AG08396 (cell line): ENCODE data around the gene NEK5.

ENCODE experiments used
- DNase-seq: peaks from one replicate; pipeline ENCODE4 v3.0.0; 2012; ENCODE audit warnings: low spot score, mixed read lengths

Gene NEK5

DNA sequence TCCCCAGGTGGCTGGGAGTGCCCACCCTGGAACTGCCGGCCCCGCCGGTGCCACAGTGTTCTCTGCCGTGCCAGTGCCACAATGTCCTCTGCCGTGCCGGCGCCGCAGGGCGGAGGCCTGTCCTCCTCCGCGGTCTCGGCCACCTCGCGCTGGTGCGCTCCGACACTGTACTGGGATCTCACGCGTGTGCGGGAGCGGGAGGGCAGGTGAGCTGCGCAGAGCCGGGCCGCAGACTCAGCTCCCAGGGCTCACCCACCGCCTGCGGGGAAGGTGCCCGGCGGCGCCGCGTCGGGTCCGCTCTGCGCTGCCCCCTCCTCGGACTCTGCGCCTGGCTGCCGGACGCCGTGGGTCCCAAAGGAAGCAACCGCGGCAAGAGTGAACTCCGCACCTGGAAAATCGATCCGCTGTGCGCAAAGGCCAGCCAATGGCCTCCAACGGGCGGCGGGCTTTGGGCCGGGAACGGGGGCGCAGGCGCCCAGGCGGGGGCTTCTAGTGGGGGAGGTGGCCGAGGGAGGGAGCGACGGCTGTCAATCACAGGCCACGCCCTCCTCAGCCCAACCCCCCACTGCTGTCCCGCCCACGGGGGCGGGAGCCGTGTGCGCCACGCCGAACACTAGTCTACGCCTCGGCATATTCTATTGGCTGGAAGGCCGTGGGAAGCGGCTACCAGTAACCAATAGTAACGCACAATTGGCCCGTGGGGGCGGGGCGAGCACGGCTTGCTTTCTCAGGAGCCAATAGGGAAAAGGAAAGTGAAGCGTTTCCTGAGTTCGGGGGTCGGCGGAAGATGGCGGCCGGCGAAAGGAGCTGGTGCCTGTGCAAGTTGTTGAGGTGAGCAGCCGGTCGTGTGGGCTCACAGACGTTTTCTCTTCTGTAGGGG lies 117.0 kb downstream of the NEK5 start, which contains the start of gene ALG11:
Gene ALG11 (plus strand): TSS at position 767 of the 880 bp plus-strand sequence. CDS start 21 bp downstream, at position 788.
- peak; percentile 98 for DNase-seq

DNA sequence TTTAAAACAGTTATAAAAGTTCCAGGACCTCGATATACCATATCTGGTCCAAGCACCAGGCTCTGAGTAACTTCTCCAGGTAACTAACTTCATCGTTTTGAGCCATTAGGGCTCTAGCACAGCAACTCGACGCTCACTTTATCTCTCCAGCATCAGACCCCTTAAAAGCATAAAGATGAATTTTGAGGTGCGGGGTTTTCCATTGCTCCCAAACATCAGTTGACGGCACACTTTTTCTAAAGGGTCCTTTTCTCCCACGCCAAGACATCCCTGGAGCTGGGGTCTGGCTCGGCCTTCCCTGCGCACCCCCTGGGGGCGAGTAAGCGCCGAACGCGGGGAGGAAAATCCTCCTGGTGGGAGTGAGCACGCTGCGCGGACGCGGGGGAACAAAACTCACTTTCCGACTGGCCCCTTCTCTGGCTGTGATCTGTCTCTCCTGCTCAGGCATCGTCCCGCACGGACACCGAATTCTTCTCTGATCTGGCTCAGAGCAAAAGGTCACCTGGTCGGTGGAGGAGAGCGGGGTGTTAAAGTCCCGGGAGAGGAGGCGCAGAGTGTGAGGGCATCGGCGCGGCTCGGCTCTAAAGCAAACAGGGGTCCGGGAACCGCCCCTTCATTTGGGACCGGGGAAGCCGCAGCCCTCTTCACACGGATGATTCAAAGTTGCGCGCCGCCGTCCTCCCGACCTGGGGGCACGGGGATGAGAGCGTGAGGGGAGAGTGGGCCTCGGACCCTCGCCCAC lies 117.8 kb downstream of the NEK5 start, which contains the start of gene ATP7B:
Gene ATP7B (minus strand): TSS at position 561 of the 742 bp plus-strand sequence. CDS start 113 bp downstream, at position 448.
- DNase-seq = peak; percentile 36

- no peak for DNase-seq
Measured at GRCh38 chr13:52009946-52010345, 118.9 kb downstream of the NEK5 start.

- no peak for DNase-seq
Measured at GRCh38 chr13:52006523-52007245, 122.2 kb downstream of the NEK5 start.

GRCh38 chr13:52005841-52006522 lies 122.9 kb downstream of the NEK5 start:
- no peak for DNase-seq

DNA sequence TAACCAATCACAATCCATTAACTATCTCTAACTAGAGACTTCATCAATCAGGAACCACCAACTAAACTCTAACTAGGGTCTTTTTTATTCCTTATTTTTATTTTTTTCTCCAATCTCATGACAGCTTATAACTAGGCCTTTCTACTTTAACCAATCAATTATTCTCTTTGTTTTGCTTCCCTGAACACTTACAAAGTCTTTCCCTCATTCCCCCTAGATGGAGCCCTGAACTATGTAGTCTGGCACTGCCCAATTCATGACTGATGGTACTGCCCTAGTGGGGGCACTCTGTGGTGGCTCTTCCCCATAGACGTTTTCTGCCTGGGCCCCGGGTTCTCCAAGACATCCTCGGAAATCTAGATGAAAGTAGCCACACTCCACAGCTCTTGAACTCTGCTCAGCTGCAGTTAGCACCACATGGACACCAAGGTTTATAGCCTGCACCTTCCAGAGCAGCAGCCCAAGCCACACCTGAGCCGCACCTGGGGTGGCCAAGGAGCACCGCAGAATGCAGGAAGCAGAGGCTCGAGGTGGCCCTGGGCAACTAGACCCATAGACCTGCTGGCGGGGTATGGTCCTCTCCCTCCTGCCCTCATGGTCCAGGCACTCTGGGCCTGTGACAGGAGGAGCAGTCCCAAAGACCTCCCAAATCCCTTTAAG lies 124.2 kb downstream of the NEK5 start:
- DNase-seq = no peak

GRCh38 chr13:52003541-52003940 lies 125.3 kb downstream of the NEK5 start:
- no peak for DNase-seq

DNA sequence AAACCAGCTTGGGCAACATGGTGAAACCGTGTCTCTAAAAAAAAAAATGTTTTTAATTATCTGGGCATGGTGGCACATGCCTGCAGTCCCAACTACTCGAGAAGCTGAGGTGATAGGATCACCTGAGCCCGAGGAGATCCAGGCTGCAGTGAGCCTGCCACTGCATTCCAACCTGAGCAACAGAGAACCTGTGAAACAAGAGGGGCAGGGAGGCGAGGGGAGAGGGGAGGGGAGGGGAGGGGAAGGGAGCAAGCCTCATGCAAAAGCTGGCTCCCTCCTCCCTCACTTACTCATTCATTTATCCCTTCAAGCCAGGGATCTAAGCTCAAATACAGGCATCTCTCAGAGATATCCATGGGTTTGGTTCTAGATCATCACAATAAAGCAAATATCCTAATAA lies 126.5 kb downstream of the NEK5 start:
- no peak for DNase-seq

DNA sequence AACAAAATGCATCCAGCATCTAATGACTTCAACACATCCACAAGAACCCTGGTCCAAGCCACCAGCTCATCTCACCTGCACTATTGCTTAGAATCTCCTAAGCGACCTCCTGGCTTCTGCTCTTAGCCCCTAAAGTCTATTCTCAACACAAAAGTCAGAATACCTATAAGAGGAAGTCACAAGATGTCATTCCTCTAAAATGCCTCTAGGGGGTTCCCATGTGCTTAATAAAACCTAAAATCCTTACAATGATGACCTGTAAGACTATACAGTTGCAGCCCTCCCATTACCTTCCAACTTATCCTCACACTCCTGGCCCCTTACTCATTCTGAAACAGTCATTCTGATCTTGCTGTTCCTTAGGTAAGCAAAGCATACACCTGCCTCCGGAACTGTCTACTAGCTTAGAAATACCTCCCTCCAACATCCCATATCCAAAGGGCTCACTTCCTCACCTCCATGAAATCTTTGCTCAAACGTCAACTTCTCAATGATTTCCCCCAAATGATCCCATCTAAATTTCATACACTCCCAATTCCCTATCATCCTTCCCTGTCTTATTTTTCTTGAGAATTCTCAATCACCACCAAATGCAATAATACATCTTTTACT lies 127.6 kb downstream of the NEK5 start:
- peak; percentile 45 for DNase-seq

DNA sequence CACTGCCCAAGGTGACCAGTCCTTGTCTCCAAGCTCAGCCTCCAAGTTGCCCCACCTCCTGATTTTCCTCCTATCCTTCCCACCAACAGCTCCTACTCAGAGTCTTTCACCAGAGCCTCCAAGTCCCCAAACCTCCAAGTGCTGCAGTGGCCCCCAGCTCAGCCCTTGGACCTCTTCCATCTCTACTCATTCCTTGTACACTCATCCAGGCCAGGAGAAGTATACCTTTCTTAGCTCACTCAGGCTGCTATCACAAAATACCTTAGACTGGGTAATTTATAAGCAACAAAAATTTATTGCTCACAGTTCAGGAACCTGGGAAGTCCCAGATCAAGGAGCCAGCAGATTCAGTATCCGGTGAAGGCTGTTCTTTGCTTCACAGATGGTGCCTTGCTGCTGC lies 129.0 kb downstream of the NEK5 start:
- no peak for DNase-seq

- DNase-seq = peak; percentile 25
Measured at GRCh38 chr13:51999510-51999911, 129.4 kb downstream of the NEK5 start.

GRCh38 chr13:51998723-51999509 lies 130.0 kb downstream of the NEK5 start:
- DNase-seq = no peak

- DNase-seq = no peak
Measured at GRCh38 chr13:51997641-51998330, 131.1 kb downstream of the NEK5 start.

GRCh38 chr13:51997186-51997585 lies 131.7 kb downstream of the NEK5 start:
- DNase-seq = no peak

GRCh38 chr13:51996641-51997040 lies 132.2 kb downstream of the NEK5 start:
- DNase-seq = no peak

DNA sequence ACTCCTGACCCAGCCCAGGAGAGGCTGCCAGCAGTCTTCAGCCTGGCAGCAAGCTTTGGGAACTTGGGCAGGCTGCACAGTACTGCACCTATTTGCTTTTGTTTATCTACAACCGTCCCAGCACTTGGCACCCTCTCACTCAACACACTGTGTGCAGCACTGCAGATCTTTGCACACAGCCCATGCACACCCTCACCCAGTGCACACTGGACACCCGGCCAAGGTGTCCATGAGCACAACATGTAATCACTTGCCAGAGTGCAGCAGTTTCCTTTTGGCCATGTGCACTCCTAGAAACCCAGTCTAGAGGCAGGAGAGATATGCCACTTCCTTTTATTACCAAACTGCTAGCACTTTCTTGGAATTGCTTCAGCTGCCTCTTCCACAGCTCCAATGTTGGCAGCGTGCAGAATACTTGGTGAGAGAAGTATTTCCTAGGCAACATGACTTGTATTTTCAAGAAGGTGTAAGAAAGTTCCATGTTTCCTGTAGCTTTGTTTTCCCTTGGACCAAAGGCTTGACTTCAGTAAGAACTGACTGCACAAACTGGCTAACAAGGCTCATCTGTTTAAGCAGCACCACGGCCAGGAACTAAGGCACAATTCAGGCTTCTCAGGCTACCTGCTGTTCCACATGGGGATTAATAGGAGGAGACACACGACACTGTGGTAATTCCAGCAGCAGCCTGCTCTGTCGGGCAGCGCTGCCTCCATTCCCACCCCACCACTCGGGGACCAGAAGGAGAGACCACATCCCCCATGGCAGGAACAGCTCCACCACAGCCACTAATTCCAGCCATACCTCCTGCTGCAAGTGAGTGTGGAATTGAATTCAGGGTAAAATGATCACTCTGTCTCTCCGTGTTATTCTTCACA lies 133.0 kb downstream of the NEK5 start:
- no peak for DNase-seq

- DNase-seq = no peak
Measured at GRCh38 chr13:51993713-51994112, 135.2 kb downstream of the NEK5 start.

- no peak for DNase-seq
Measured at GRCh38 chr13:51988988-51989618, 139.8 kb downstream of the NEK5 start.
